DND-41 (cell line): ENCODE results near the gene HEXA.

Experiments
- EZH2 ChIP-seq: IDR thresholded peaks from 3 replicates; pipeline ENCODE4 v1.6.1; 2012; ENCODE audit warnings: borderline replicate concordance, low read depth, mild to moderate bottlenecking, moderate library complexity, low read length, inconsistent platforms; ENCODE audit not compliant: severe bottlenecking
- TF ChIP-seq, protein P1 (sequence below): IDR thresholded peaks from 2 replicates; pipeline ENCODE4 v1.5.1; 2012; ENCODE audit warnings: borderline replicate concordance, low read length, moderate library complexity, mild to moderate bottlenecking; ENCODE audit not compliant: poor library complexity, severe bottlenecking; ENCODE audit errors: extremely low read depth

DNA sequence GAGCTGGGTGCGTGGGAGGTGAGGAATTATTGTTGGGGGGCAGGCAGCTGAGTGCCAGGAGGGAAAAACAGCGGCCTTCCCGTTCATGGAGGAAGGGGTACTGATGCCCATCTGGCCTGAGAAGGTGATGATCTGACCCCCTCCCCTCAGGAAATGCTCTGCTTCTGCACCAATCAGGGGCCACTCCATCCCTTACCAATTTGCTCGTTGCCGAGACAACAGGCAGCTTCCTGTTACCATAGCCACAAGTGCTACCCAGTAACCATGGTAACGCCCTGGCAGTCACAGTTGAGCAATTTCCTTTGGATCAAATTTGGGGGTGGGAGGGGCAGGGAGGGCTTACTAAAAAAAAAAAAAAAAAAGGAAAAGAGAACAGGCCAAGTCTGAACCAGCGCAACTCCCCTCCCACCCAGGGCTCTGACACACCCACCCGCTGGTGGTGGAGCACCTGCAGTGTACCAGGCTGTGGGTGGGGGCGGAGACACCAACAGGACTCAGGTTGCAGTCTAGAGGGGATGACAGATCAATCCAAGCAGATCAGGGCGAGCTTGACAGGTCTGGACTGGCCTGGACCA lies 69.5 kb downstream of the HEXA start:
- TF ChIP-seq, protein P1, sequence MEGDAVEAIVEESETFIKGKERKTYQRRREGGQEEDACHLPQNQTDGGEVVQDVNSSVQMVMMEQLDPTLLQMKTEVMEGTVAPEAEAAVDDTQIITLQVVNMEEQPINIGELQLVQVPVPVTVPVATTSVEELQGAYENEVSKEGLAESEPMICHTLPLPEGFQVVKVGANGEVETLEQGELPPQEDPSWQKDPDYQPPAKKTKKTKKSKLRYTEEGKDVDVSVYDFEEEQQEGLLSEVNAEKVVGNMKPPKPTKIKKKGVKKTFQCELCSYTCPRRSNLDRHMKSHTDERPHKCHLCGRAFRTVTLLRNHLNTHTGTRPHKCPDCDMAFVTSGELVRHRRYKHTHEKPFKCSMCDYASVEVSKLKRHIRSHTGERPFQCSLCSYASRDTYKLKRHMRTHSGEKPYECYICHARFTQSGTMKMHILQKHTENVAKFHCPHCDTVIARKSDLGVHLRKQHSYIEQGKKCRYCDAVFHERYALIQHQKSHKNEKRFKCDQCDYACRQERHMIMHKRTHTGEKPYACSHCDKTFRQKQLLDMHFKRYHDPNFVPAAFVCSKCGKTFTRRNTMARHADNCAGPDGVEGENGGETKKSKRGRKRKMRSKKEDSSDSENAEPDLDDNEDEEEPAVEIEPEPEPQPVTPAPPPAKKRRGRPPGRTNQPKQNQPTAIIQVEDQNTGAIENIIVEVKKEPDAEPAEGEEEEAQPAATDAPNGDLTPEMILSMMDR: no peak
- no peak for TF ChIP-seq EZH2
